Prostate gland (tissue), 2 donors: ENCODE measurements around the gene KDM8. TPM values are rescaled to one million over a fixed set of nuclear protein-coding genes. Genes with fewer than 3 reads are reported as not detected.

Source experiments
- DNase-seq: peaks from one replicate; pipeline ENCODE4 v3.0.0-alpha.2; 2019; ENCODE audit warnings: low spot score
- H3K27ac ChIP-seq, 2 donors: fragments of 200-600 bp; sonication (generic); 2 replicates each; pipeline ENCODE4 v1.5.1; 2017 to 2019
- H3K27me3 ChIP-seq: fragments of 200-600 bp; sonication (generic); replicated peaks from 2 replicates; pipeline ENCODE4 v1.5.1; 2019; ENCODE audit not compliant: insufficient read depth
- H3K36me3 ChIP-seq, 2 donors: fragments of 200-600 bp; sonication (generic); 1 replicate in 1 of 2; 2 replicates in 1 of 2; pipeline versions ENCODE4 v1.5.1 to v1.8.1; 2017 to 2019
- H3K4me1 ChIP-seq: fragments of 200-600 bp; sonication (generic); replicated peaks from 2 replicates; pipeline ENCODE4 v1.5.1; 2019
- H3K4me3 ChIP-seq, 2 donors: fragments of 200-600 bp; sonication (generic); 2 replicates each; pipeline ENCODE4 v1.5.1; 2017 to 2019
- H3K9me3 ChIP-seq: fragments of 200-600 bp; sonication (generic); 2 replicates; pipeline ENCODE4 v1.5.1; 2017
- CTCF ChIP-seq, 4 experiments: fragments of 200-600 bp in 2 of 4; fragments of 450-650 bp in 2 of 4; sonication (generic) in 2 of 4; IDR thresholded peaks; 1 replicate in 3 of 4; 2 replicates in 1 of 4; pipeline ENCODE4 v1.5.1; 2016 to 2019; ENCODE audit warnings: antibody characterized with exemption in 4 of 4, mild to moderate bottlenecking in 2 of 4, moderate library complexity in 2 of 4
- POLR2A ChIP-seq: fragments of 450-650 bp; IDR thresholded peaks from one replicate; pipeline ENCODE4 v1.6.1; 2016; ENCODE audit warnings: antibody characterized with exemption, mild to moderate bottlenecking
- POLR2AphosphoS5 ChIP-seq: sonication (generic); formaldehyde crosslinking; IDR thresholded peaks from one replicate; pipeline ENCODE4 v1.6.1; 2017; ENCODE audit warnings: antibody characterized with exemption
- WGBS: methylation state at CpG from one replicate; pipeline ENCODE4 v1.1.5; 2018; 5-methylcytosine and 5-hydroxymethylcytosine counted together
- intact Hi-C: fragments of 100-400 bp; cut with DNase I; formaldehyde crosslinking; loops from one replicate; pipeline ENCODE4 v1.14.2; 2022
- total RNA-seq, 2 donors: library from RNA; depleted of rRNA; stranded (reverse); fragments of >200 nt; gene quantifications; one replicate each; pipeline ENCODE4 v1.1.0, GENCODE V29; 2016

KDM8 gene
- total RNA-seq, 2 donors from 2014 or later = 5.6 to 15.3 TPM

GRCh38 chr16:27269300-27270150 is 66.2 kb downstream of the KDM8 start:
- intact Hi-C loops = loop anchor here (2.0 kb wide), 1 partner anchor 35 kb away; no protein-coding TSS in a partner anchor
- DNase-seq = no peak
- H3K27me3 ChIP-seq = no peaks in the 10 kb centered on the region
- H3K4me3 ChIP-seq = peak overlapping the region in 1 of 2 donors; percentile 92
- WGBS = 81% methylated on average over 9 of the region's 9 CpGs
- TF ChIP-seq POLR2AphosphoS5 (no peak), POLR2A (no peak), CTCF (IDR thresholded peaks at IDR 0.05) (no peak)
- peak overlapping the region in 1 of 2 donors; percentile 84 for H3K27ac ChIP-seq
- no peaks in the 10 kb centered on the region for H3K36me3 ChIP-seq
- H3K4me1 ChIP-seq = no peaks in the 10 kb centered on the region
- H3K9me3 ChIP-seq = no peaks in the 10 kb centered on the region

- Histone ChIP-seq H3K36me3 (no peaks in the 10 kb centered on the region), H3K9me3 (no peaks in the 10 kb centered on the region), H3K27me3 (no peaks in the 10 kb centered on the region), H3K27ac (no peak overlapping the region), H3K4me3 (no peak overlapping the region), H3K4me1 (no peaks in the 10 kb centered on the region)
- WGBS = 93% methylated on average over 4 of the region's 4 CpGs
- no peak for DNase-seq
- intact Hi-C loops = no loop called here
- TF ChIP-seq CTCF (IDR thresholded peaks at IDR 0.05) = no peak
- TF ChIP-seq POLR2AphosphoS5 = no peak
- TF ChIP-seq POLR2A = no peak
Observed at GRCh38 chr16:27270349-27270748, 67.0 kb downstream of the KDM8 start.

Other genes with a start within 250 kb of the KDM8 start
- 10 to 100 TPM in 1 of 2 donors, not detected in 1; 15.6 TPM for gene C16orf82, start 136.6 kb upstream of the KDM8 start, total RNA-seq
- 10 to 100 TPM; 55.4 to 71.7 TPM for gene NSMCE1, start 65.2 kb downstream of the KDM8 start, total RNA-seq
- gene IL4R, start 110.4 kb downstream of the KDM8 start, total RNA-seq = 10 to 100 TPM; 30.7 to 89.2 TPM
- under 1 TPM; 0.32 to 0.57 TPM for gene IL21R, start 198.6 kb downstream of the KDM8 start, total RNA-seq